ENCODE data around the gene PTGIS.

DNA sequence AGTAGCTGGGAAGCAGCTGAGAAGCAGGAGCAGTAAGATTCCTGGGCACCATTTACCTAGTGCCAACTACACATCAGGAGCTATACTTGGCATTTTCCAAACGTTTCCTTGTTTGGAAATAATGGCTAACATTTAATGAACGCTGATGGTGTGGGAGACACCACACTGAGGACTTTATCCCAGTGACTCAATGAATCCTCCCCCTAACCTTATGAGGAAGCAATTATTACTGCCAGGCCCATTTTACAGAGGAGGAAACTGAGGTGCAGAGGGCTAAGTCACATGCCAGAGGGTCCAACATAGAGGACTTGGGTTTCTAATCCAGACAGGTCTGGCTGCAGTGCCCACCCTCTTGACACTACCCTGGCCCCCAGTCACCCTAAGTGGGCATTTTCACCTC lies 6.1 kb downstream of the PTGIS start:
- TF ChIP-seq, protein P1, sequence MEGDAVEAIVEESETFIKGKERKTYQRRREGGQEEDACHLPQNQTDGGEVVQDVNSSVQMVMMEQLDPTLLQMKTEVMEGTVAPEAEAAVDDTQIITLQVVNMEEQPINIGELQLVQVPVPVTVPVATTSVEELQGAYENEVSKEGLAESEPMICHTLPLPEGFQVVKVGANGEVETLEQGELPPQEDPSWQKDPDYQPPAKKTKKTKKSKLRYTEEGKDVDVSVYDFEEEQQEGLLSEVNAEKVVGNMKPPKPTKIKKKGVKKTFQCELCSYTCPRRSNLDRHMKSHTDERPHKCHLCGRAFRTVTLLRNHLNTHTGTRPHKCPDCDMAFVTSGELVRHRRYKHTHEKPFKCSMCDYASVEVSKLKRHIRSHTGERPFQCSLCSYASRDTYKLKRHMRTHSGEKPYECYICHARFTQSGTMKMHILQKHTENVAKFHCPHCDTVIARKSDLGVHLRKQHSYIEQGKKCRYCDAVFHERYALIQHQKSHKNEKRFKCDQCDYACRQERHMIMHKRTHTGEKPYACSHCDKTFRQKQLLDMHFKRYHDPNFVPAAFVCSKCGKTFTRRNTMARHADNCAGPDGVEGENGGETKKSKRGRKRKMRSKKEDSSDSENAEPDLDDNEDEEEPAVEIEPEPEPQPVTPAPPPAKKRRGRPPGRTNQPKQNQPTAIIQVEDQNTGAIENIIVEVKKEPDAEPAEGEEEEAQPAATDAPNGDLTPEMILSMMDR (conservative IDR thresholded peaks at IDR 0.05; ENCODE audit: low read length), result no peak
- no peak for TF ChIP-seq EZH2phosphoT487 (IDR thresholded peaks at IDR 0.05; ENCODE audit: borderline replicate concordance, low read depth, low read length)
